ENCODE measurements around the gene MAML2. TPM values are rescaled to one million over a fixed set of nuclear protein-coding genes. Genes with fewer than 3 reads are reported as not detected.

MAML2 gene
- total and polyA plus RNA-seq, 2 experiments from 2014 or later, result 4.7 to 15.3 TPM

- H3K4me2 ChIP-seq, result peak overlapping the region; percentile 28
- peak overlapping the region; percentile 30 for H3K27ac ChIP-seq
- WGBS (ENCODE audit: low lambda C conversion rate, missing lambda C conversion rate), result 63% methylated on average over 8 of the region's 8 CpGs
Measured at GRCh38 chr11:95999711-96000406, 343.1 kb downstream of the MAML2 start.

GRCh38 chr11:95996621-95997235 lies 346.3 kb downstream of the MAML2 start:
- H3K27ac ChIP-seq, result no peak overlapping the region
- no peaks in the 10 kb centered on the region for H3K9me3 ChIP-seq (ENCODE audit: low read depth)
- peaks cover 29% of the 10 kb centered on the region for H3K4me1 ChIP-seq (ENCODE audit: insufficient read depth)
- no peaks in the 10 kb centered on the region for H3K27me3 ChIP-seq
- DNase-seq (ENCODE audit: low spot score), result no peak
- 76% methylated on average over 4 of the region's 4 CpGs for WGBS (ENCODE audit: low lambda C conversion rate, missing lambda C conversion rate)
- H3K36me3 ChIP-seq (replicated peaks; ENCODE audit: insufficient read depth, low read depth), result no peaks in the 10 kb centered on the region
- no peaks in the 10 kb centered on the region for H3K9me2 ChIP-seq (replicated peaks; ENCODE audit: insufficient read depth)
- peaks cover 2% of the 10 kb centered on the region for H3K79me2 ChIP-seq
- TF ChIP-seq EZH2 (IDR thresholded peaks at IDR 0.05; ENCODE audit: borderline replicate concordance) (no peak), CTCF (IDR thresholded peaks at IDR 0.05; ENCODE audit: poor library complexity) (no peak), EZH2phosphoT487 (IDR thresholded peaks at IDR 0.05; ENCODE audit: low read depth, severe bottlenecking, unreplicated experiment) (no peak)
- peak overlapping the region; percentile 10 for H3K4me2 ChIP-seq
- no peak overlapping the region for H2AFZ ChIP-seq
- H4K20me1 ChIP-seq (ENCODE audit: insufficient read depth, poor library complexity, severe bottlenecking), result no peaks in the 10 kb centered on the region
- H3K4me3 ChIP-seq, result no peak overlapping the region

More at GRCh38 chr11:95999711-96000406, 343.1 kb downstream of the MAML2 start:
- Histone ChIP-seq H3K36me3 (replicated peaks; ENCODE audit: insufficient read depth, low read depth) (no peaks in the 10 kb centered on the region), H3K4me3 (no peak overlapping the region), H3K9me2 (replicated peaks; ENCODE audit: insufficient read depth) (no peaks in the 10 kb centered on the region), H4K20me1 (ENCODE audit: insufficient read depth, poor library complexity, severe bottlenecking) (no peaks in the 10 kb centered on the region), H3K79me2 (peaks cover 6% of the 10 kb centered on the region), H2AFZ (no peak overlapping the region), H3K9me3 (ENCODE audit: low read depth) (peaks cover 2% of the 10 kb centered on the region), H3K4me1 (ENCODE audit: insufficient read depth) (peaks cover 12% of the 10 kb centered on the region), H3K27me3 (no peaks in the 10 kb centered on the region)
- TF ChIP-seq EZH2 (IDR thresholded peaks at IDR 0.05; ENCODE audit: borderline replicate concordance) (no peak), CTCF (IDR thresholded peaks at IDR 0.05; ENCODE audit: poor library complexity) (no peak), EZH2phosphoT487 (IDR thresholded peaks at IDR 0.05; ENCODE audit: low read depth, severe bottlenecking, unreplicated experiment) (no peak)
- no peak for DNase-seq (ENCODE audit: low spot score)

- Histone ChIP-seq H3K4me3 (no peak overlapping the region), H3K4me1 (ENCODE audit: insufficient read depth) (peaks cover 36% of the 10 kb centered on the region), H4K20me1 (ENCODE audit: insufficient read depth, poor library complexity, severe bottlenecking) (no peaks in the 10 kb centered on the region), H3K27ac (peak overlapping the region; percentile 20), H3K27me3 (no peaks in the 10 kb centered on the region), H3K4me2 (no peak overlapping the region), H3K9me3 (ENCODE audit: low read depth) (no peaks in the 10 kb centered on the region), H3K36me3 (replicated peaks; ENCODE audit: insufficient read depth, low read depth) (no peaks in the 10 kb centered on the region), H3K9me2 (replicated peaks; ENCODE audit: insufficient read depth) (no peaks in the 10 kb centered on the region), H2AFZ (no peak overlapping the region), H3K79me2 (peaks cover 2% of the 10 kb centered on the region)
- WGBS (ENCODE audit: low lambda C conversion rate, missing lambda C conversion rate), result 85% methylated on average over 4 of the region's 4 CpGs
- no peak for TF ChIP-seq EZH2 (IDR thresholded peaks at IDR 0.05; ENCODE audit: borderline replicate concordance)
- TF ChIP-seq EZH2phosphoT487 (IDR thresholded peaks at IDR 0.05; ENCODE audit: low read depth, severe bottlenecking, unreplicated experiment), result no peak
- TF ChIP-seq CTCF (IDR thresholded peaks at IDR 0.05; ENCODE audit: poor library complexity), result no peak
- DNase-seq (ENCODE audit: low spot score), result no peak
Measured at GRCh38 chr11:95994329-95994728, 348.7 kb downstream of the MAML2 start.

Measured in hepatocyte (in vitro differentiated cells).